Measurements from ENCODE around the gene SP1. TPM values are rescaled to one million over a fixed set of nuclear protein-coding genes. Genes with fewer than 3 reads are reported as not detected.
"Not testable (repeated sequence)": the region's sequence is repeated elsewhere in the genome, so short reads cannot be mapped to it uniquely, and the experiment has no call there.

SP1 gene
- total and polyA plus RNA-seq, 8 donors = 69.5 to 82.0 (median 78.0) TPM

DNA sequence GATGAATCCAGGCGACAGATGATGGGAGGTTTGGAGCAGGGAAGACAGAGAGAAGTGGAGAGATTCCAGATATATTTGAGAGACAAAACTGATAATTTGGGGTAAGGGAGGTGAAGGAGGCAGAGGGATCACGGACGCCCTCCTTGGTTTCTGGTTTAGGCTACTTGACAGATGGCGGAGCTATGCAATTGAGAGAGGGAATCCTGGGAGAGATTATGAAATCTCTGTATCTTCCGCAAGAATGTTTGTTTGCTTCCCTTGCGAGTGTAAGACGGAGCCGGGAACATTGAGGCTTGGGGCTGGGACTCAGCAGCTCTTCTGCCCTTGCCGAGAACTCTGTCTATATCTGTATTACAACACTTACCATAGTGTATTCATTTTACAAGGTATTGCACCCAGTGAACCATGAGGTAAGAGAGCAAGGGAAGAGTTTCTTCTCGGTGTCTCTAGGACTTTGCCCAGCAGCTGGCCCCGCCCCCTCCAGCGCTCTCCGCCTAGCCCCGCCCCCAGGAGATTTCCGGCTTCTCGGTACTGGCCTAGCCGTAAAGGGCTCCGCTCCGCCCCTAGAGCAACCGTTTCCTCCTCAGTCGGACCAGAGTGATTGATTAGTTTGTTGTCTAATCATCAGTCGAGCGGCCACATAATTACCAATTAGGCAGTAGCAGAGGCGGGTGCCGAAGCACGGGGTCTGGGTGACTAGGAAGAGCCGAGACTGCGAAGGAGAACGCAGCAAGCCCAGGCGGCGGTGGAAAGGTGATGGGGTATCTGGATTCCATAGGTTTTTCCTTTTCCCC is 61.3 kb downstream of the SP1 start, which contains the start of gene PRR13:
PRR13 (plus strand) TSS at position 695 of the 794 bp plus-strand sequence. CDS start 981 bp downstream, outside the sequence.
- Histone ChIP-seq H3K27ac (peak within 1 kb of the TSS; percentile 95 to 98), H3K9me3 (no peaks in the 10 kb centered on the region), H3K27me3 (no peaks in the 10 kb centered on the region), H3K4me1 (peaks cover 15 to 38% of the 10 kb centered on the region in 2 donors), H3K36me3 (peaks cover 0 to 28% of the 10 kb centered on the region in 2 donors), H3K4me3 (peak within 1 kb of the TSS; percentile 74 to 94)
- intact Hi-C loops (cut with DNase I) = no loop called here
- DNase-seq (peak; percentile 96 to 99 (median 98)), ATAC-seq (peak; percentile 98)
- TF ChIP-seq, protein P1, sequence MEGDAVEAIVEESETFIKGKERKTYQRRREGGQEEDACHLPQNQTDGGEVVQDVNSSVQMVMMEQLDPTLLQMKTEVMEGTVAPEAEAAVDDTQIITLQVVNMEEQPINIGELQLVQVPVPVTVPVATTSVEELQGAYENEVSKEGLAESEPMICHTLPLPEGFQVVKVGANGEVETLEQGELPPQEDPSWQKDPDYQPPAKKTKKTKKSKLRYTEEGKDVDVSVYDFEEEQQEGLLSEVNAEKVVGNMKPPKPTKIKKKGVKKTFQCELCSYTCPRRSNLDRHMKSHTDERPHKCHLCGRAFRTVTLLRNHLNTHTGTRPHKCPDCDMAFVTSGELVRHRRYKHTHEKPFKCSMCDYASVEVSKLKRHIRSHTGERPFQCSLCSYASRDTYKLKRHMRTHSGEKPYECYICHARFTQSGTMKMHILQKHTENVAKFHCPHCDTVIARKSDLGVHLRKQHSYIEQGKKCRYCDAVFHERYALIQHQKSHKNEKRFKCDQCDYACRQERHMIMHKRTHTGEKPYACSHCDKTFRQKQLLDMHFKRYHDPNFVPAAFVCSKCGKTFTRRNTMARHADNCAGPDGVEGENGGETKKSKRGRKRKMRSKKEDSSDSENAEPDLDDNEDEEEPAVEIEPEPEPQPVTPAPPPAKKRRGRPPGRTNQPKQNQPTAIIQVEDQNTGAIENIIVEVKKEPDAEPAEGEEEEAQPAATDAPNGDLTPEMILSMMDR (IDR thresholded peaks at IDR 0.05) = no peak

GRCh38 chr12:53443955-53444354 is 64.0 kb downstream of the SP1 start:
- DNase-seq = no peak

DNA sequence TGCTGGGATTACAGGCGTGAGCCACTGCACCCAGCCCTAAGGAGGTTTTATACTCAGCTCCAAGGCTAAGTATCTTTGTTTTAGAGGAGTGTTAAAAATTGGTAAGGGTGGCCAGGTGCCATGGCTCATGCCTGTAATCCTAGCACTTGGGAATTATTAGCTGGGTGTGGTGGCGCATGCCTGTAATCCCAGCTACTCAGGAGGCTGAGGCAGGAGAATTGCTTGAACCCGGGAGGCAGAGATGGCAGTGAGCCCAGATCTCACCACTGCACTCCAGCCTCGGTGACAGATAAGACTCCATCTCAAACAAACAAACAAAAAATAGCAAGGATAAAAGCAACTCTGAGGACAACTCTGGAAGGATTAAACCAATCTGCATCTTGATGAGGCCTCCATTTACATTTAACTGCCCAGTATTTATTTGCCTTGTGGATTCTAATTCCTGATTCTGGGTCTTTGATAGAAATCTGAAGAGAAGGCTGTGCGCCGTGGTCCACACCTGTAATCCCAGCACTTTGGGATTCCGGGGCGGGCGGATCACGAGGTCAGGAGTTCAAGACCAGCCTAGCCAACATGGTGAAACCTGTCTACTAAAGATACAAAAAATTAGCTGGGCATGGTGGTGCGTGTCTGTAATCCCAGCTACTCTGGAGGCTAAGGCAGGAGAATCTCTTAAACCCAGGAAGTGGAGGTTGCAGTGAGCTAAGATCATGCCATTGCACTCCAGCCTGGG is 64.8 kb downstream of the SP1 start:
- DNase-seq = peak in 1 of 4 donors; percentile 6
- H3K27me3 ChIP-seq; ATAC-seq; H3K9me3 ChIP-seq; H3K27ac ChIP-seq; intact Hi-C loops (cut with DNase I); H3K4me3 ChIP-seq: not testable (repeated sequence)
- peaks cover 0 to 55% of the 10 kb centered on the region in 2 donors for H3K36me3 ChIP-seq
- H3K4me1 ChIP-seq = peaks cover 15 to 38% of the 10 kb centered on the region in 2 donors

More at GRCh38 chr12:53443955-53444354, 64.0 kb downstream of the SP1 start:
- no peak overlapping the region for H3K4me3 ChIP-seq
- intact Hi-C loops (cut with DNase I) = no loop called here
- H3K27me3 ChIP-seq = no peaks in the 10 kb centered on the region
- peaks cover 0 to 55% of the 10 kb centered on the region in 2 donors for H3K36me3 ChIP-seq
- H3K4me1 ChIP-seq = peaks cover 15 to 38% of the 10 kb centered on the region in 2 donors
- no peaks in the 10 kb centered on the region for H3K9me3 ChIP-seq
- TF ChIP-seq, protein P1 (IDR thresholded peaks at IDR 0.05) = no peak
- H3K27ac ChIP-seq = no peak overlapping the region
- ATAC-seq = no peak

DNA sequence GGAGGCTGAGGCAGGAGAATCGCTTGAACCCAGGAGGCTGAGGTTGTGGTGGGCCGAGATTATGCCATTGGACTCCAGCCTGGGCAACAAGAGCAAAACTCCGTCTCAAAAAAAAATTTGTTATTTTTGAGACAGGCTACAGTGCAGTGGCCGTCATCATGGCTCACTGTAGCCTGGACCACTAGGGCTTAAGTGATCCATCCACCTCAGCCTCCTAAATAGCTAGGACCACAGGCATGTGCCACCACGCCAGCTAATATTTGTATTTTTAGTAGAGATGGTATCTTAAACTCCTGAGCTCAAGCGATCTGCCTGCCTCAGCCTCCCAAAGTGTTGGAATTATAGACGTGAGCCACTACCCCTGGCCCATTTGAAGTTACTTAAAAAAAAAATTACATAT is 71.0 kb downstream of the SP1 start:
- no peak for ATAC-seq
- Histone ChIP-seq H3K27me3 (no peaks in the 10 kb centered on the region), H3K36me3 (peaks cover 0 to 52% of the 10 kb centered on the region in 2 donors), H3K9me3 (no peaks in the 10 kb centered on the region), H3K27ac (peak overlapping the region in 1 of 2 donors; percentile 94), H3K4me3 (no peak overlapping the region), H3K4me1 (peaks cover 14 to 34% of the 10 kb centered on the region in 2 donors)
- intact Hi-C loops (cut with DNase I) = no loop called here
- no peak for DNase-seq
- TF ChIP-seq, protein P1 (IDR thresholded peaks at IDR 0.05) = no peak

- peak; percentile 98 to 99 (median 98) for DNase-seq
- ATAC-seq = peak; percentile 94
- Histone ChIP-seq H3K4me3 (peak within 1 kb of the TSS; percentile 54 to 69), H3K27me3 (no peaks in the 10 kb centered on the region), H3K4me1 (peaks cover 14 to 33% of the 10 kb centered on the region in 2 donors), H3K27ac (peak within 1 kb of the TSS; percentile 92 to 94), H3K9me3 (no peaks in the 10 kb centered on the region), H3K36me3 (peaks cover 2 to 52% of the 10 kb centered on the region in 2 donors)
- TF ChIP-seq, protein P1 (IDR thresholded peaks at IDR 0.05) = peak; percentile 82 to 89
- intact Hi-C loops (cut with DNase I) = no loop called here
Measured at GRCh38 chr12:53451661-53452158, 71.7 kb downstream of the SP1 start, which contains the start of gene PCBP2. Gene PCBP2, plus strand, starts transcription at chr12:53452102. Its CDS starts 2,699 bp downstream, at chr12:53454801.
